Neural progenitor cell (in vitro differentiated cells): ENCODE data around the gene ARIH1.

Experiments used
- CTCF ChIP-seq: fragments of 200-600 bp; sonication (generic); IDR thresholded peaks from 2 replicates; pipeline ENCODE4 v1.5.1; 2017; ENCODE audit warnings: antibody characterized with exemption, mild to moderate bottlenecking
- EZH2 ChIP-seq: fragments of 200-600 bp; sonication (generic); IDR thresholded peaks from 2 replicates; pipeline ENCODE4 v1.6.1; 2017; ENCODE audit warnings: antibody characterized with exemption, mild to moderate bottlenecking, moderate library complexity
- EZH2phosphoT487 ChIP-seq: fragments of 200-600 bp; sonication (generic); IDR thresholded peaks from 2 replicates; pipeline ENCODE4 v1.6.1; 2017; ENCODE audit warnings: antibody characterized with exemption

GRCh38 chr15:72497402-72497801 lies 23.3 kb downstream of the ARIH1 start:
- TF ChIP-seq CTCF = no peak
- no peak for TF ChIP-seq EZH2phosphoT487
- TF ChIP-seq EZH2 = no peak
